Body of pancreas (tissue), 4 donors: ENCODE data around the gene SPATA13.

ENCODE experiments used
- POLR2A ChIP-seq, 3 donors: fragments of 450-650 bp; IDR thresholded peaks; one replicate each; pipeline ENCODE4 v1.6.1; 2016; ENCODE audit warnings: antibody characterized with exemption in 3 of 3, mild to moderate bottlenecking in 2 of 3
- TF ChIP-seq, protein P1 (sequence below), 7 experiments: fragments of 450-650 bp in 4 of 7; fragments of 200-600 bp in 3 of 7; sonication (generic) in 3 of 7; IDR thresholded peaks; one replicate each; pipeline ENCODE4 v1.5.1; 2016 to 2019; ENCODE audit warnings: antibody characterized with exemption in 7 of 7

DNA sequence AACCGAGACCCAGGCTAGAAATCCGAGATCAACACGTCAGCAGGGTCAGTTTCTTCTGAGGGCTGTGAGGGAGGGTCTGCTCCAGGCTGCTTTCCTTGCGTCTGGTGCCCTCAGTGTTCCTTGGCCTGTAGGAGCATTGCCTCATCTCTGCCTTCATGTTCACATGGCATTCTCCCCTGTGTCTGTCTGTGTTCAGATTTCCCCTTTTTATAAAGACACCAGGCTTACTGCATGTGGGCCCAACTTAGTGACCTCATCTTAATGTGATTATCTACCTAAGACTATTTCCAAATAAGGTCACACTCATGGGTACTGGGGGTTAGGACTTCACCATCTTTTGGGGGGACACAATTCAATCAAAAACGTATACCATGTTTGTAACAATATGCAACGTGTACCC lies 91.6 kb downstream of the SPATA13 start:
- TF ChIP-seq POLR2A (IDR thresholded peaks at IDR 0.05), result no peak
- TF ChIP-seq, protein P1, sequence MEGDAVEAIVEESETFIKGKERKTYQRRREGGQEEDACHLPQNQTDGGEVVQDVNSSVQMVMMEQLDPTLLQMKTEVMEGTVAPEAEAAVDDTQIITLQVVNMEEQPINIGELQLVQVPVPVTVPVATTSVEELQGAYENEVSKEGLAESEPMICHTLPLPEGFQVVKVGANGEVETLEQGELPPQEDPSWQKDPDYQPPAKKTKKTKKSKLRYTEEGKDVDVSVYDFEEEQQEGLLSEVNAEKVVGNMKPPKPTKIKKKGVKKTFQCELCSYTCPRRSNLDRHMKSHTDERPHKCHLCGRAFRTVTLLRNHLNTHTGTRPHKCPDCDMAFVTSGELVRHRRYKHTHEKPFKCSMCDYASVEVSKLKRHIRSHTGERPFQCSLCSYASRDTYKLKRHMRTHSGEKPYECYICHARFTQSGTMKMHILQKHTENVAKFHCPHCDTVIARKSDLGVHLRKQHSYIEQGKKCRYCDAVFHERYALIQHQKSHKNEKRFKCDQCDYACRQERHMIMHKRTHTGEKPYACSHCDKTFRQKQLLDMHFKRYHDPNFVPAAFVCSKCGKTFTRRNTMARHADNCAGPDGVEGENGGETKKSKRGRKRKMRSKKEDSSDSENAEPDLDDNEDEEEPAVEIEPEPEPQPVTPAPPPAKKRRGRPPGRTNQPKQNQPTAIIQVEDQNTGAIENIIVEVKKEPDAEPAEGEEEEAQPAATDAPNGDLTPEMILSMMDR (IDR thresholded peaks at IDR 0.05), result no peak
